SK-N-MC (cell line): Measurements from ENCODE around the gene NXPE2.

Experiments used
- DNase-seq: peaks from one replicate; pipeline ENCODE4 v3.0.0-alpha.2; 2011; ENCODE audit warnings: low read depth, low spot score
- H3K27ac ChIP-seq: fragments of 200-600 bp; sonication (generic); 2 replicates; pipeline ENCODE4 v1.5.1; 2016; ENCODE audit warnings: mixed run types
- H3K36me3 ChIP-seq: fragments of 200-600 bp; sonication (generic); 2 replicates; pipeline ENCODE4 v1.6.1; 2017; ENCODE audit warnings: antibody characterized with exemption, low read length, mixed read lengths; ENCODE audit not compliant: insufficient read depth
- H3K4me3 ChIP-seq: fragments of 200-600 bp; sonication (generic); 2 replicates; pipeline ENCODE4 v1.5.1; 2016
- H3K9ac ChIP-seq: fragments of 200-600 bp; sonication (generic); 2 replicates; pipeline ENCODE4 v1.8.0; 2017; ENCODE audit warnings: mixed run types, mixed read lengths; ENCODE audit not compliant: insufficient read length
- H3K9me3 ChIP-seq: fragments of 200-600 bp; sonication (generic); 2 replicates; pipeline ENCODE4 v1.6.1; 2017; ENCODE audit warnings: low read depth, mild to moderate bottlenecking, antibody characterized with exemption, low read length, moderate library complexity, mixed read lengths
- EZH2 ChIP-seq: fragments of 200-600 bp; sonication (generic); IDR thresholded peaks from one replicate; pipeline ENCODE4 v1.6.1; 2017; ENCODE audit warnings: antibody characterized with exemption
- FOXP2 ChIP-seq: optimal IDR thresholded peaks from 2 replicates; pipeline ENCODE3; 2011; ENCODE audit warnings: mild to moderate bottlenecking, moderate library complexity; ENCODE audit not compliant: insufficient read depth; ENCODE audit errors: extremely low read length, control extremely low read depth
- POLR2AphosphoS5 ChIP-seq: IDR thresholded peaks from 2 replicates; pipeline ENCODE4 v1.6.1; 2012; ENCODE audit warnings: mild to moderate bottlenecking, low read depth, low read length, borderline replicate concordance

Gene NXPE2

DNA sequence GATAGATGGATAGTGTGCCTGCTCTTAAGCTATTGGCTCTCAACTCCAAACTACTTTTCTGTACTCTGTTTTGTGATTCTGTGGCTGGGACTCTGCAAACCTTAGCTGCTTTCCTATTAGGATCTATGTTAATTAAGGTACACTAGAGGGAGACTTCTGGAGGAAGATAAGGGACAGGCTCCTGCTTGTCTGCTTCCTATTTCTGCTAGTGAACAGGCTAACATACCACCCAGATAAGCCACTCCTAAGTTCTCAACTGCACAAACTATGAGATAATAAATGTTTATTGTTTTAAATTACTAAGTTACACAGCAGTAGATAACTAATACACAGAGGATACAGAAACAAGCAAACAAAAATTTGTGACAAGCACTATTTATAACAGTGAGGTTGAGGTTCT, 10.2 kb upstream of the NXPE2 start:
- Histone ChIP-seq H3K9me3 (no peaks in the 10 kb centered on the region; the same call in 1 of the 2 replicates), H3K4me3 (no peak overlapping the region), H3K27ac (no peak overlapping the region), H3K36me3 (no peaks in the 10 kb centered on the region), H3K9ac (no peak overlapping the region)
- TF ChIP-seq EZH2, result no peak
- no peak for TF ChIP-seq FOXP2
- no peak for TF ChIP-seq POLR2AphosphoS5
- DNase-seq, result no peak

DNA sequence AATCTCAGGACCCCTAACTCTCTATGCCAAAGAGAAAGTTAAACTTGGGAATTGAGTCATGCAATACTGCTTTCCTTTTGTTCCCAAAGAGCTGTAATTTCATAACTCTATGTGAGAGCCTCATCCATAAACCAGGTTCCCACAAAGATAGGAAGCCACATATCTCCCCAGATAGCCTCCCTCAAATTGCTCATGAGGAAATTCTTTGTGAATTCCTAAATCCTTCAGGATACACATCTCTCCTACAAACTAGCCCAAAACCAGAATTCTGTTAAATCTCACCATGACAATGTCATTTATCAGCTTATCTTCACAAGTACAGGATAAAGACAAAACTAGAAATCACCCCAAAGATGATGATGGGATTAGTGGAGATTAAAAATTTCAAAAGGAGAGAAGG, 4.7 kb upstream of the NXPE2 start:
- no peak for DNase-seq
- TF ChIP-seq EZH2 (no peak), FOXP2 (no peak), POLR2AphosphoS5 (no peak)
- H3K9ac ChIP-seq, result no peak overlapping the region

DNA sequence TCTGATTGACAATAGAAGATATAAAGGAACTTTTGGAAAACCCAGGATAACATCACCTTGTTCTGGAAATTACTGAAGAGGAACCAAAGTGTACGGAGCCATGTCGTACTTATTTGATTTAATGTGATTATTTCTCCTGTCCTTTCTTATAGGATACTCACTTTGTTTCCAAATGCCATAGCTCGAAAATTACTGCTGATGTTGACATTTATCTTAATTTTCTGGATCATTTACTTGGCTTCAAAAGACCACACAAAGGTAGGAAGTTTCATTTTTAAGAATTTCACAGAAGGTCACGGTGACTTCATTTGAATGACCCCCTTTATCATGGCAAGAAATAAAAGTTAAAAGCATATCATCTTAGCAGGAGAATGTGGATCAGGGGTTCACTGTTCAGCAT, 1.2 kb downstream of the NXPE2 start:
- TF ChIP-seq FOXP2 (no peak), POLR2AphosphoS5 (no peak), EZH2 (no peak)
- H3K9ac ChIP-seq, result no peak overlapping the region
- H3K36me3 ChIP-seq, result no peaks in the 10 kb centered on the region
- H3K27ac ChIP-seq, result no peak overlapping the region
- DNase-seq, result no peak
- H3K4me3 ChIP-seq, result no peak overlapping the region
- H3K9me3 ChIP-seq, result no peaks in the 10 kb centered on the region

More for the DNA sequence above, 4.7 kb upstream of the NXPE2 start:
- no peak overlapping the region for H3K4me3 ChIP-seq
- no peaks in the 10 kb centered on the region; the same call in 1 of the 2 replicates for H3K9me3 ChIP-seq
- no peaks in the 10 kb centered on the region for H3K36me3 ChIP-seq
- H3K27ac ChIP-seq, result no peak overlapping the region

DNA sequence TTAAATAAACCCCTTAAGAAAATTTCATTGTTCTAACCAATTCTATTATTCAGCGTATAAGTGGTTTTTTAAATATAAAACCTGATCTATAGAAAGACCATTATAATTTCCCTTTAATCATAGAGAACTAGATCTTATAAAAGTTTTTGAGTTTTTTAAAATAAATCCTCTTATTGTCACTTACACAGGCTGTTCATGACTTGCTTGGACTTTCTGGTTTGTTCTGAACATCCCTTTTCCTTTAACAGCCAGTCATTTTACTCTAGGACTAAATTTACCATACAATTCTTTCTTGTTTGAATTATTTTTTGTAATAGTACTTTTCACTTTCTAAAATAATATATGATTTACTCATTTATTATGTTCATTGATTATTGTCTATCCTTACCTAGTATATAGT, 4.7 kb downstream of the NXPE2 start:
- TF ChIP-seq POLR2AphosphoS5 (no peak), EZH2 (no peak)
- no peak for DNase-seq
- Histone ChIP-seq H3K36me3 (no peaks in the 10 kb centered on the region), H3K27ac (no peak overlapping the region), H3K4me3 (no peak overlapping the region), H3K9me3 (no peaks in the 10 kb centered on the region), H3K9ac (no peak overlapping the region)

DNA sequence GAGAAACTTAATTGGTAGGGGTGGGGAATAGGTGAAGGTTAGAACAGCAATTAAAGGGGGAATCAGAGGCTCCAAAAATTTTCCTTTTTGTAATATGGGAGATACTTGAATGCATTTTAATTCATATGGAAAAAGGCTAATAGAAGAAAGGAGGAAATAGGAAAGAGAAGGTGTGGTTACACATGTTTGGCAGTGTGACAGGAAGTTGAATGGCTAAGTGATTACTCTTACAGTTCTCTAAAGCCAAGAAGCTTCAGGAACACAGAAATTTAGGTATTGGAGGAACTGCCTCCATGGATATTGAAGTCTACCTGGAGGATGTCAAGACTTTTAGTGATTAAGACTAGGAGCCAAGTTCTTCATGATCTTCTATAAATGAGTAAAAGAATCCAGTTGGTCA, 6.3 kb downstream of the NXPE2 start:
- Histone ChIP-seq H3K9ac (no peak overlapping the region), H3K27ac (no peak overlapping the region), H3K36me3 (no peaks in the 10 kb centered on the region), H3K4me3 (no peak overlapping the region), H3K9me3 (no peaks in the 10 kb centered on the region)
- DNase-seq, result no peak
- no peak for TF ChIP-seq EZH2
- no peak for TF ChIP-seq POLR2AphosphoS5
- TF ChIP-seq FOXP2, result no peak

DNA sequence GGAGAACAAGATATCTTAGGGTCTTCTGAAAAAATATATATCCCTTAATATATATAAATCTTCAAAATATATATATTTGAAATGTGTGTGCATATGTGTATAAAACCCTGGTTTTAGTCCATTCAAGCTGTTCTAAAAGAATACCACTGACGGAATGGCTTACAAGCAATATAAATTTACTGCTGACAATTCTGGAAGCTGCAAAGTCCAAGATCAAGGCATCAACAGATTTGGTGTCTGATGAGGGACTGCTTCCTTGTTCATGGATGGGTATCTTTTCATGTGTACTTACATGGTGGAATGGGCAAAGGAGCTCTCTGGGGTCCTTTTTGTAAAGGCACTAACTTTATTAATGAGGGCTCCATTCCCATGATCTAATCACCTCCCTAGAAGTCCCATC, 6.8 kb downstream of the NXPE2 start:
- TF ChIP-seq FOXP2, result no peak
- no peak for TF ChIP-seq POLR2AphosphoS5
- TF ChIP-seq EZH2, result no peak
- no peak for DNase-seq

DNA sequence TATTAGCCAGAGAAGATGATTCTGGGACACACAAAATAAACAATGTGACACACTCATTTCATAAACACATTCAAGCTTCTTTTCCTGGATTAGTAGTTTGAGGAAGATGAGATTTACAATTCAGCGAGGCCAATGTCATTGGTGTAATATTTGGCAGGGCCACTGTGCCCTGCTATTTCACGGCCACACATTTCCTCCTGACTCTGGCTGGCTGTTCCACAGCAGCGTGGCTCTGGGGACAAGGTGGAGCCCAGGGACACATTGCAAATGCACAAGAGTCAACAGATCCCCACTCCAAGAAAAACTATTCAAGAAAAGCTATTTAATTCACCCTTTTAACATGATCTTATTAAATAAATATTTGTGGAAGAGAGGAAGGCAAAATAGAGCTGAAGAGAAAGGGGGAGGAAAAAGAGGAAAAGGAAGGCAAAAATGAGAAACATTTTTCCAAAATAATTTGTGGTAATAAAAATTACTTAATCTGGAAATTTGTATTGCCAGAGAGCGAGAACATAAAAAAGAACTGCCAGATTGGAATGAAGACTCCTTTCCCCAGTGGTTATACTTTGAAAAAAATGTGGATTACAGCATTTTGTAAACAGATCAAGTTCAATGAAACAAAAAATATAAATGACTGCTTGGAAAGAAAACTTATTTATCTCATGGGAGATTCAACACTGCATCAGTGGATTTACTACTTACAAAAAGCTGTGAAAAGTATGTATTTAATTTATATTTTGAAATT, 27.1 kb downstream of the NXPE2 start:
- H3K9me3 ChIP-seq, result no peaks in the 10 kb centered on the region
- no peak overlapping the region for H3K27ac ChIP-seq
- H3K36me3 ChIP-seq, result no peaks in the 10 kb centered on the region
- H3K4me3 ChIP-seq, result no peak overlapping the region
- no peak overlapping the region for H3K9ac ChIP-seq
- no peak for DNase-seq
- TF ChIP-seq POLR2AphosphoS5 (no peak), EZH2 (no peak), FOXP2 (no peak)

More for the DNA sequence above, 6.8 kb downstream of the NXPE2 start:
- Histone ChIP-seq H3K36me3 (no peaks in the 10 kb centered on the region), H3K27ac (no peak overlapping the region), H3K9ac (no peak overlapping the region), H3K4me3 (no peak overlapping the region), H3K9me3 (no peaks in the 10 kb centered on the region)

DNA sequence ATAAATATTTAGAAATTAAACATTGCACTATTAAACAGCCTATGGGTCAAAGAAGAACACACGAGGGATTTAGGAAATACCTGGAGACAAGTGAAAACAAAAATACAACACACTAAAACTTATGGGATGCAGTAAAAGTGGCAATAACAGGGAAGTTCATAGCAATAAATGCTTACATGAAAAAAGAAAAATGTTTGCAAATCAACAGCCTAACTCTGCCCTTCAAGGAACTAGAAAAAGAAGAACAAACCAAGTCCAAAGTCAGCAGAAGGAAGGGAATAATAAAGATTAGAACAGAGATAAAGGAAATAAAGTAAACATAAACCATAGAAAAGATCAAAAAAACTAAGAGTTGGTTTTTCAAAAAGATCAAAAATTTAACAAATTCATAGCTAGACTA, 31.6 kb downstream of the NXPE2 start:
- Histone ChIP-seq H3K4me3 (no peak overlapping the region), H3K9ac (no peak overlapping the region), H3K27ac (no peak overlapping the region), H3K36me3 (no peaks in the 10 kb centered on the region), H3K9me3 (0 out of 2 replicates have a peak, but pooled peaks cover 3% of the 10 kb centered on the region)
- no peak for TF ChIP-seq FOXP2
- no peak for TF ChIP-seq EZH2
- no peak for TF ChIP-seq POLR2AphosphoS5
- no peak for DNase-seq

DNA sequence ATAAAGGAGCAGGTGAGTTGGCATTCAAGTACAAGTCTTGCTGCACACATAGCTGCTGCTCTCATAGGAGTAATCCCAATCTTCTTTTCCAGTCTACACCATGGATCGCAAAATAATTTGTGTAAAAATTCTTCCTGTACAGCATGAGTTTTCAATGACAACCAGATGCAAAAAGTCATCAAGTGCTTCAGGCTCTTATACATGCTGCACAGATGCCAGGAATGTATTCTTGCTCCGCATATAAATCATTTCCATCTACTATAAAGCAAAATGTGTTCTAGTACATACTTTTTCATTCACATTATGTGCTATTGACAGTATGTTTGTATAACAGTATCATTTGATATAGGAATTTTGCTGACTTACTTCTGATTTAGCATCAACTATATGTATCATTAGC, 35.4 kb downstream of the NXPE2 start:
- no peaks in the 10 kb centered on the region for H3K36me3 ChIP-seq
- H3K27ac ChIP-seq, result no peak overlapping the region
- H3K9me3 ChIP-seq, result 0 out of 2 replicates have a peak, but pooled peaks cover 3% of the 10 kb centered on the region
- no peak overlapping the region for H3K9ac ChIP-seq
- H3K4me3 ChIP-seq, result no peak overlapping the region
- TF ChIP-seq FOXP2, result no peak
- TF ChIP-seq POLR2AphosphoS5, result no peak
- no peak for TF ChIP-seq EZH2
- no peak for DNase-seq
